ENCODE data around the gene DUSP21. TPM values are rescaled to one million over a fixed set of nuclear protein-coding genes. Genes with fewer than 3 reads are reported as not detected.
A peak's percentile ranks its signal among the peaks of the same experiment; 100 is the strongest.
"Not testable (repeated sequence)": the region's sequence is repeated elsewhere in the genome, so short reads cannot be mapped to it uniquely, and the experiment has no call there.

The DUSP21 gene
- not detected in 2 replicates for total RNA-seq (2014; rRNA removed; shearing (Covaris generic))

DNA sequence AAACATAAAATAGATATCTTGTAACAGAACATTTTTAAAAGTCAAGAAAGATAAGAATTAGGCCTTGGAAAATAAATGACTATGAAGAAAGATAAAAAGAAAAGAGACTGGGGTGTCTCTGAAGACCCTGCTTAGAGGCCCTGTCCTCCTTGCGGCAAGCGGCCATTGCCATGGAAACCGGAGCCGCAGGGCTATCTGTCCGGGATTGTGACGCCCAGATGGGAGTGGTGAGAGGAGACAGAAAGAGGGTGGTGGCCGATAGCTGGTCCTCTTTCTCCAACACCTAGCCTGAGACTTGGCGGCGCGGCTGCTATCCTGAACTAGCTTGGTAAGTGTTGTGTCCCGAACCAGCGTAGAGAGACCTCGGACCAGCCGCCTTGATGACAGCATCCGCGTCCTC is at the start of gene DUSP21:
Gene DUSP21 (plus strand): TSS at position 269 of the 400 bp plus-strand sequence. CDS start 112 bp downstream, at position 381.
- in situ Hi-C loops (cut with HindIII; ENCODE audit: low sequenced_read_pairs) = no loop called here

DNA sequence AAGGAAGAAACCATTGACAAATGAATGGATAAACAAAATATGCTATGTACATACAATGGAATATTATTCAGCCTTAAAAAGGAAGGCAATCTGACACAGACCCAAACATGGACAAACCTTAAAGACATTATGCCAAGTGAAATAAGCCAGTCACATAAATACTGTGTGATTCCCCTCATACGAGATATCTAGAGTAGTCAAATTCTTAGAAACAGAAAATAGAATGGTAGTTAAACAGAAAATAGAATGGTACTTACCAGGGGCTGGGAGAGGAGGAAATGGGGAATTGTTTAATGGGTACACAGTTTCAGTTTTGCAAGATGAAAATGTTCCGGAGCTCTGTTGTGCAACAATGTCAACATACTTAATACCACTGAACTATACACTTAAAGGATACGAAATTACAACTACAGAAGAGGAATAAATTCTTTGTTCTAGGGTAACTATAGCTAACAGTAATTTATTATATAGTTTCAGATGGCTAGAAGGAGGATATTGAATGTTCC is 47.8 kb upstream of the DUSP21 start:
- DNase-seq (ENCODE audit: low spot score) = no peak
- in situ Hi-C loops (cut with HindIII; ENCODE audit: low sequenced_read_pairs) = no loop called here

More for the DNA sequence above, at the start of gene DUSP21:
- no peak for DNase-seq (ENCODE audit: low spot score)

DNA sequence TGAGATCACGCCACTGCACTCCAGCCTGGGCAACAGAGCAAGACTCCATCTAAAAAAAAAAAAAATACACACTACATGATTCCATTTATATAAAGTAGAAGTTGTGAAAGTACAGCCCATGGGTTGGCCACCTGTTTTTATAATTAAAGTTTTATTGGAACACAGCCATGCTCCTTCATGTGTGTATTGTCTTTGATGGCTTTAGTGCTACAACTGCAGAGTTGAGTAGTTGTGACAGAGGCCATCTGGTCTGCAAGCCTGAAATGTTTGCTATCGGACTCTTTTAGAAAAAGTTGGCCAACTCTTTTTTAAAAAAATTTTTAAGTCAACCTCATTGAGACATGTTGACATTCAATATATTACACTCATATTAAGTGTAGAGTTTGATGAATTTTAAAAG is 41.2 kb upstream of the DUSP21 start:
- in situ Hi-C loops (cut with HindIII; ENCODE audit: low sequenced_read_pairs) = no loop called here
- no peak for DNase-seq (ENCODE audit: low spot score)

DNA sequence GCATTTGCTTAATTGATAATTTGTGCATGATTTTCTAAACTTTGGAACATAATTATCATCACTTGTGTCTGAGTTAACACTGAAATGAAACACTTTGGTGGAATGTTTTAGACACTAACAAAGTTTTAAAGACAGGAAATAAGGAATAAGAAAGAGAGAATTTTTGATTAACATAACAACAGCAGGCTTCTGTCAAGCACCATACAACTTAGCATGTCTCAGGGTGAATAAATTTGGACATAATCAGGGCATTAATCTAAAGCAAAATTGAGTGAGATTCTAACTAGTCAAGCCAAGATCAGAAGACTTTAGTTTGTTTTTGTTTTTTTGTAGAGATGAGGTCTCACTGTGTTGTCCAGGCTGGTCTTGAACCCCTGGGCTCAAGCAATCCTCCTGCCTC is 28.1 kb upstream of the DUSP21 start:
- in situ Hi-C loops (cut with HindIII; ENCODE audit: low sequenced_read_pairs) = no loop called here
- DNase-seq (ENCODE audit: low spot score) = no peak

DNA sequence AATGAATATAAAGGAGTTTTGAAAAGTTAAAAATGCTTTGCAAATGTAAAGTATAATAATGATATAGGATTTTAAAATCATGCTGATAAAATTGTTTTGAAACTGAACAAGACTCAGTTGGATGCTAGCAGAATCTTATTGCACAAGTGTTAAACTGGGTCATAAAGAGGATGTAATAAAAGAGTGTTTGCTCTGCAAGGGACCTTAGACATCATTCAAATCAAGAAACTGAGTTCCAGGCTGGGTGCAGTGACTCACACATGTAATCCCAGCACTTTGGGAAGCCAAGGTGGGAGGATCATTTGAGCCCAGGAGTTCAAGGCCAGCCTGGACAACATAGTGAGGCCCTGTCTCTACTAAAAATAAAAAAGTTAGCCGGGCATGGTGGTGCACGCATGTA is 27.5 kb upstream of the DUSP21 start:
- no peak for DNase-seq (ENCODE audit: low spot score)
- in situ Hi-C loops (cut with HindIII; ENCODE audit: low sequenced_read_pairs) = no loop called here

DNA sequence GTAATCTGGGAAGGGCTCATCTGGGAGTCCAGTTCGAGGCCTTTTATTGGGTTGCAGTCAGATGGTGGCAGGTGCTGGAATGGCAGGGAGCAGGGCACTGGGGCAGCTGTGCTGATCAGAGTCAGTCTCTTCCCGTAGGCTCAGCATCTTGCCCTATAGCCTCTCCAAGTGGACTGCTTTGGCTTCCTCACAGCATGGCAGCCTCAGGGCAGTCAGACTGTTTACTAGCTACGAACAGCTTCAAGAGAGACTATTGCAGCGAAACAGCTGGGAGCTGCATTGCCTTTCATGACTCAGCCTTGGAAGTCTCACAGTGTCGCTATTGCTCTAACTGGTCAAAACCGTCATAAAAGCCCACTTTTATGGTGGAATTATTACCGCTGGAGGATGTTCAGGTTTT is 26.8 kb upstream of the DUSP21 start:
- no peak for DNase-seq (ENCODE audit: low spot score)
- in situ Hi-C loops (cut with HindIII; ENCODE audit: low sequenced_read_pairs) = no loop called here

DNA sequence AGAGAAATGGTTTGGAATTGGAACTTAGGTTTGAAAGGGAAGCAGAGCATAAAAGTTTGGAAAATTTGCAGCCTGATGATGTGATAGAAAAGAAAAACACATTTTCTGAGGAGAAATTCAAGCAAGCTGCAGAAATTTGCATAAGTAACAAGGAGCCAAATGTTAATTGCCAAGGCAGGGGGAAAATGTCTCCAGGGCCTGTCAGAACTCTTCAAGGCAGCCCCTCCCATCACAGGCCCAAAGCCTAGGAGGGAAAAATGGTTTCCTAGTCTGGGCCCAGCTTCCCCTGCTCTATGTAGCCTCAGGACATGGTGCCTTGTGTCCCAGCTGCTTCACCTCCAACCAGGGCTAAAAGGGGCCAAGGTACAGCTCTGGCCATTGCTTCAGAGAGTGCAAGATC is 21.2 kb upstream of the DUSP21 start:
- no peak for DNase-seq (ENCODE audit: low spot score)
- in situ Hi-C loops (cut with HindIII; ENCODE audit: low sequenced_read_pairs) = no loop called here

DNA sequence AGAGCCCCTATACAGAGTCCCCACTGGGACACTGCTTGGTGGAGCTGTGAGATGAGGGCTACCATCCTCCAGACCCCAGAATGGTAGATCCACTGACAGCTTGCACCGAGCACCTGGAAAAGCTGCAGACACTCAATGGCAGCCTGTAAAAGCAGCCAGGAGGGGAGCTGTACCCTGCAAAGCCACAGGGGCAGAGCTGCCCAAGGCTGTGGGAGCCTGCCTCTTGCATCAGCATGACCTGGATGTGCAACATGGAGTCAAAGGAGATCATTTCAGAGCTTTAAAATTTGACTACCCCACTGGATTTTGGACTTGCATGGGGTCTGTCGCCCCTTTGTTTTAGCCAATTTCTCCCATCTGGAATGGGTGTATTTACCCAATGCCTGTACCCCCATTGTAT is 20.6 kb upstream of the DUSP21 start:
- in situ Hi-C loops (cut with HindIII; ENCODE audit: low sequenced_read_pairs); DNase-seq (ENCODE audit: low spot score): not testable (repeated sequence)

DNA sequence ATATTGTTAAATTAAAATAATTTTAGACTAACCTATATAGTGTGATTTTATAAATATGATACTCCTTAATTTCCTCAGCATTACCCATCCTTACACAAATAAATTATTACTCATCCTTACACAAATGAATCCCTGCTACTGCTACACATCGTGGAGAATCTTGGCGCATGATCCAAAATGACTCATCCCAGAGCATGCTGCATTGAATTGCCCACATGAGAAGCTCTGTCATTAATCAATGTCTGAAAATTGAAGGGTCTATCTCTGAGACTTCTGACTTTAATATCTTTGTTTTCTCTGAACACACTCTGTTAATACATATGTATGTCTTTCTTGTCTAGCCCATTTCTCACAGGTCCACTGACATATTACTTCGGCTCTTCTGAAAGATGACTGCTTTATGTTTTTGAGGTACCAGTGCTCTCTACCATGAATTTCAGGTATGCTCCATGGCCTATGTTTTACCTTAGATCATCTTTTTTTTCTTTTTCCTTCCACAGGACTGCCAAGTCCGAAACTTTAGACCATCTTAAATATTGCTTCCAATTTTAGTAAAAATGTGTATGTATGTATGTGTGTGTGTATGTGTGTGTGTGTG is 15.7 kb upstream of the DUSP21 start:
- in situ Hi-C loops (cut with HindIII; ENCODE audit: low sequenced_read_pairs) = no loop called here
- DNase-seq (ENCODE audit: low spot score) = peak; percentile 0

DNA sequence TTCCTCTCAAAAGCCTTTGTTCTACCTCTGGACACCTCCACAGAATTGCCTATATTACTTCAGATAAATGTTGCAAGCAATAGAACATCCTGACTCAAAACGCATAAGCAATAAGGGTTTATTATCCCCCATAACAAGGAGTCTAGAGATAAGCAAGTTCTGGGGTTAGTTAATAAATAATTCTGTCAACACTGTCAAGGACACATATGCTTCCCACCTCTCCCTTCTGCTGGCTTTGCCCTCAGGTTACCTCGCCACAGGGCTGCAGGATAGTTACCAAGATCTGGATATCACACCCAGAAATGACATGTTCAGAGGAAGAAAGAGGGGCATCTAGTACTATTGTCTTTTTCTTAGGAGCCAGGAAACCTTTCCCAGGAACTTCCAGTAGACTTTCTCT is 14.0 kb upstream of the DUSP21 start:
- in situ Hi-C loops (cut with HindIII; ENCODE audit: low sequenced_read_pairs) = no loop called here
- DNase-seq (ENCODE audit: low spot score) = no peak

DNA sequence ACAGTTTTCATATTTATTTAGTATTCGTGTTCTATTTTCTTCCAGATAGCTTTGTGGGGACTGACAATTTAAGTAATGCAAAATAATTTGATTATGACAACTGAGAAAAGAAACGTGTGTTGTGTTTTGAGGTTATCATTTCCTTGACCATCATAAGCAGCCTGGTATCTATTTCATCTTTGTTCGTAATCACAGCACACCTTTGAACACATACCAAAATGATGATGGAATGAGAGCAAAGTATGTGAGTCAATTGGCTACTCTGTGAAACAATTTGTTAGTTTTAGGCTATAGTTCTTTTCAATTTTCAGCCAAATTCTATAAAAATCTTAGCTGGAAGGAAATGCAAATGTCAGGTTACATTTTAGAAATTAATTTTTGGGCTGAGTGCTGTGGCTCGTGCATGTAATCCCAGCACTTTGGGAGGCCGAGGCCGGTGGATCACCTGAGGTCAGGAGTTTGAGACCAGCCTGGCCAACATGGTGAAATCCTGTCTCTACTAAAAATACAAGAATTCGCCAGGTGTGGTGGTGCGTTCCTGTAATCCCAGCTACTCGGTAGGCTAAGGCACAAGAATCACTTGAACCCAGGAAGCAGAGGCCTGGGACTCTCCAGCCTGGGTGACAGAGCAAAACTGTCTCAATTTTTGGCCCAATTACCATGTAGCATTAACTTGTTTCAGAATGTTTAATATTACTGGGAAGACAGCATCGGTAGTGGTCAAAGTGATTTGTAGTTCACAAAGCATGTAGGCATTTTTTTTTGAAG is 1.1 kb upstream of the DUSP21 start:
- DNase-seq (ENCODE audit: low spot score) = no peak
- in situ Hi-C loops (cut with HindIII; ENCODE audit: low sequenced_read_pairs) = no loop called here

DNA sequence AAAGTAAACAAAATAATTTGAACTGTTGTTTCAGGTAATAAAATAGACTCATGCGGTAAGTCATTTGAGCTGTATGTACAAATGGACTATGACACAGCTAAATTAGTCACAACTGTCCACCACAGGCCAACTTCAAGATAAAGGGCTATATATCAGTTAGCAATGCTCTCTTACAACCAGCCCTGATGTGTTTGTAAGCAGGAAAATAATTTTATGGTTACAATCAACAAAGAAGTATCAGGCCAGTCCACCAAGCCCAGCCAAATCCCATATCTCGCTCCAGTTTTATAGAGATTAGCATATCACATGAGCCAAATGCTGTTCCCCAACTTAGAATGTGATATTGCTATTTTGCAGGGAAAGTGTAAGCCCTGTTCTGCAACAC is 511 bp upstream of the DUSP21 start:
- in situ Hi-C loops (cut with HindIII; ENCODE audit: low sequenced_read_pairs) = no loop called here
- DNase-seq (ENCODE audit: low spot score) = no peak

DNA sequence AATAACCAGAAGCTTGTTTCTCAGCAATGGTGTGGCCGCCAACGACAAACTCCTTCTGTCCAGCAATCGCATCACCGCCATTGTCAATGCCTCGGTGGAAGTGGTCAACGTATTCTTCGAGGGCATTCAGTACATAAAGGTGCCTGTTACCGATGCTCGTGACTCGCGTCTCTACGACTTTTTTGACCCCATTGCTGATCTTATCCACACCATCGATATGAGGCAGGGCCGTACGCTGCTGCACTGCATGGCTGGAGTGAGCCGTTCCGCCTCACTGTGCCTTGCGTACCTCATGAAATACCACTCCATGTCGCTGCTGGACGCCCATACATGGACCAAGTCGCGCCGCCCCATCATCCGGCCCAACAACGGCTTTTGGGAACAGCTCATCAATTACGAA is 383 bp downstream of the DUSP21 start:
- in situ Hi-C loops (cut with HindIII; ENCODE audit: low sequenced_read_pairs) = no loop called here
- no peak for DNase-seq (ENCODE audit: low spot score)

DNA sequence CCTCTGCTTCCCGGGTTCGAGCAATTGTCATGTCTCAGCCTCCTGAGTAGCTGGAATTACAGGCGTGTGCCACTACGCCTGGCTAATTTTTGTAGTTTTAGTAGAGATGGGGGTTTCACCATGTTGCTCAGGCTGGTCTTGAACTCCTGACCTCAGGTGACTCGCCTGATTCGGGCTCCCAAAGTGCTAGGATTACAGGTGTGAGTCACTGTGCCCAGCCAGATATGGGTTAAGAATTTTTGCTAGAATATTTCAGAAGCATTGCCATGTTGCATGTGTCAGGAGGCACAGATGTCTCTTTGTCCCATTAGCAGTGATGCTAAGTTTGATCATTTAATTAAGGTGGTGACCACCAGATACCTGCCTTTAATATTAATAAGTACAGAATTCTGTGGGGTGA is 7.1 kb downstream of the DUSP21 start:
- DNase-seq (ENCODE audit: low spot score); in situ Hi-C loops (cut with HindIII; ENCODE audit: low sequenced_read_pairs): not testable (repeated sequence)

DNA sequence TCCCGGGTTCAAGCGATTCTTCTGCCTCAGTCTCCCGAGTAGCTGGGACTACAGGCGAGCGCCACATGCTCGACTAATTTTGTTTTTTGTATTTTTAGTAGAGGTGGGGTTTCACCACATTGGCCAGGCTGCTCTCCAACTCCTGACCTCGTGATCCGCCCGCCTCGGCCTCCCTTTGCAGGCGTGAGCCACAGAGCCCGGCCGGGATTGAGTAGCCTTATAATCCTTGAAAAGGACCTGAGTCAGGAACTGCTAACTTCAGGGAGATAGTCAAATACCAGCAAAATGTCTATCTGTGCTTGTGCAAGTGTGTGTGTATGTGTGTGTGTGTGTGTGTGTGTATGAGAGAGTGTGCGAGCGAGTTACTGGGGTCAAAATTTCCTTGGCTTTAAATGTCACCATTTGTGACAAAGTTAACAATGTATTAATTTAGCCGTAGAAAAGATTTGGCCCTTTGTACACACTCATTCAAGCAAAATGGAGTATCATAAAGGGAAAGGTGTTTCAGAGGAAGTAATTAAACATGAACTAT is 27.4 kb downstream of the DUSP21 start:
- peak; percentile 47 for DNase-seq (ENCODE audit: low spot score)
- in situ Hi-C loops (cut with HindIII; ENCODE audit: low sequenced_read_pairs) = no loop called here

DNA sequence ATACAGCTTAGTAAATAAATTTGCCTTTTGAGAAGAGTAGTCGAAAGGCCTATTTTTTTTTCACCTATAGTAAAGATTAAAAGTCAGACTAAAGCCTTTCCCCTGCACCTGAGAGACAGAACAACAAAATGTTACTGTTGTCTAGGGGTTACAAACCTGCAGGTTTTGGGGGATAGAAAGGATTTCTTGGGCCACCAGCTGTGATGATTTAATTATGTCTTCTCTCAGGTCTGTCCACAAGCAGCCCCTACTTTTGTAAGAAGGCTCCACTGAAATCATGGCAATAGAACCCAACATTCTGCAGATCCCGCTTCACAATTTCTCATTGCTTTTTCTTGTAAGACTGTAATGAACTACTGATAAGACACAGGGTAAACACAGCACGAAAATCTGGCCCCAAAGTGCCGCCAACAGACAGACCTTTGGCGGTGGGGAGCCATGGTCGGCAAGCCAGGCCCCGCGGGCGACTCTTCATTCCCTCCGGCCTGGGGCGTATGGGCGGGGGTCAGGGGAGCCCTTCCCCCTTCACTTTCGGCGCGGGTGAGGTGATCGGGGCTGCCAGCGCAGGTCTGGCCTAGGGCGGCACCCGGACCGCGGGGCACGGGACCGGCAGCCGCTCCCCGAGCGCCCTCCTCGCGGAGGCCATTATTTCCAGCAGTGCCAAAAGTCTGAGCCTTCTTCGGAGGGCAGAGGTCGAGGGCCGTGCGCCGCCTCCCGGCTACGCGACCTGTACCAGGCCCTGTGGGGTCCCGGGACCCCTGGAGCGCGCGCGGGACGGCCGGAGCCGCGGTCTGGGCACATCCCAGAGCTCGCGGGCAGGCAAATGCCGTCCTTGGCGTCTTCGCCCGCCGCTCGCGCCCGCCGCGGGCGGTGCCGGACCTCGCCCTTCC is 28.4 kb downstream of the DUSP21 start:
- DNase-seq (ENCODE audit: low spot score) = peak; percentile 42
- in situ Hi-C loops (cut with HindIII; ENCODE audit: low sequenced_read_pairs) = no loop called here

DNA sequence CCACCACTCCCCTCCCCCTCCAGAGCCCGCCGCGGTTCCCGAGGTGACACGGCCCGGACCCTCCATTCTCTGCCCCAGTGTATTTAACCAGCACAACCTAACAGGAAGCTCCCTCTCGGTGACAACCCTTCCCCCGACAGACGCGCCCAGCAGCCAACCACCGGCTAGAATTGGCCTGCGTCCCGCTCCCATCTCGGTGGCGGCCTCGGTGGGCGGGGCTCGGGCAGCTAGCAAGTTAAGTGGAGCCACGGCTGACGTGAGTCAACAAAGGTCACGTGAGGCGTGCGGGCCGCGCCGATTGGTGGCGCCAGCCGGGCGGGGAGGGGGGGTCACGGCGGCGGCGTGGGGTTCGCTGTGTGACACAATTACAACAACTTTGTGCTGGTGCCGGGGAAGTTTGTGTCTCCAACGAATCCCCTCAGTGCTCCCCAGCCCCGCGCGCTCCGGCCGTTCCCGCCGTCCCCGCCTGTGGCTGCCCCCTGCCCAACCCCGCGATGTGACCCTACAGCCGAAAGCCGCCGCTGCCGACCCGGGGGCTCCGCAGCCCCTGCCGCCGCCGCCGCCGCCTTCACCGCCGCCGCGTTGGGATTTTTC is 29.1 kb downstream of the DUSP21 start, which contains the start of gene KDM6A:
Gene KDM6A (plus strand): TSS at position 368 of the 594 bp plus-strand sequence. CDS start 364 bp downstream, outside the sequence.
- DNase-seq (ENCODE audit: low spot score) = peak; percentile 94
- in situ Hi-C loops (cut with HindIII; ENCODE audit: low sequenced_read_pairs) = no loop called here

DNA sequence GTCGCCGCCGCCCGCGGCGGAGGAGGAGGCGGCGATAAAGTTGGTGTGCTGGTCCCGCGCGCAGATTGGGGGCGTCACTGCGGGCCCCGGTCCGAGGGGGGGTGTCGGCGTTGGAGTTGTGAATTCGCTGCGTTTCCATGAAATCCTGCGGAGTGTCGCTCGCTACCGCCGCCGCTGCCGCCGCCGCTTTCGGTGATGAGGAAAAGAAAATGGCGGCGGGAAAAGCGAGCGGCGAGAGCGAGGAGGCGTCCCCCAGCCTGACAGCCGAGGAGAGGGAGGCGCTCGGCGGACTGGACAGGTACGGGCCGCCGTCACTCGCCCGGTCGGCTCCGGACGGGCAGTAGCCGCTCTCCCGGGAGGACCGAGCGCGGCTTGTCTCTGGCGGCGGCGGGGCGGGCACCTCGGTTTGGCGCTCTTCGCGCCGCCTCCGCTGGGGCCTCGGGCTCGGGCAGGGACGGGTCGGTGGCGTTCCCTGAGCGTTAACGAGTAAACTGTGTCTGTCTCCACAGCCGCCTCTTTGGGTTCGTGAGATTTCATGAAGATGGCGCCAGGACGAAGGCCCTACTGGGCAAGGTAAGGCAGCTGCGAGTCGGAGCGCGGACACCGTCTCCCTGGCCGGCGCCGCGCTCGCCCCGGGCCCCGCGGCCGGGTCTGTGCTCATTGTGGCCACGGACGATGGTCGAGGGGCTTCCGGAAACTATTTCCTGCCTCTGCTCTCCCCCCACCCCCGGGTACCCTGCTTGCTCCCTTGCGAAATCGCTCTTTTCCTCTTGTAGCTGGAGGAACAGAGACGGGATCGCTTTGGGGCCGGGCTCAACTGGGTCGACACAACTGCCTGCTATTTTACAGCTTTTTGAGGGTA is 29.8 kb downstream of the DUSP21 start:
- peak; percentile 41 for DNase-seq (ENCODE audit: low spot score)
- in situ Hi-C loops (cut with HindIII; ENCODE audit: low sequenced_read_pairs) = no loop called here
